Measurements from ENCODE around the gene UGT1A7.

The UGT1A7 gene

GRCh38 chr2:233658610-233659009 lies 23.1 kb upstream of the UGT1A7 start:
- TF ChIP-seq CTCF (IDR thresholded peaks at IDR 0.05) = no peak
- Histone ChIP-seq H3K4me1 (ENCODE audit: control insufficient read depth in 1 of 2, insufficient read depth in 1 of 2, low read depth in 1 of 2, low read length in 1 of 2) (no peaks in the 10 kb centered on the region), H3K27ac (no peak overlapping the region), H3K27me3 (no peaks in the 10 kb centered on the region), H3K36me3 (no peaks in the 10 kb centered on the region), H3K9me3 (no peaks in the 10 kb centered on the region), H3K4me3 (ENCODE audit: low read depth in 1 of 2, low read length in 1 of 2) (no peak overlapping the region)

- Histone ChIP-seq H3K27me3 (no peaks in the 10 kb centered on the region), H3K4me1 (ENCODE audit: control insufficient read depth in 1 of 2, insufficient read depth in 1 of 2, low read depth in 1 of 2, low read length in 1 of 2) (no peaks in the 10 kb centered on the region), H3K9me3 (no peaks in the 10 kb centered on the region), H3K27ac (no peak overlapping the region), H3K36me3 (no peaks in the 10 kb centered on the region), H3K4me3 (ENCODE audit: low read depth in 1 of 2, low read length in 1 of 2) (no peak overlapping the region)
- no peak for TF ChIP-seq CTCF (IDR thresholded peaks at IDR 0.05)
Measured at GRCh38 chr2:233663911-233664310, 17.8 kb upstream of the UGT1A7 start.

DNA sequence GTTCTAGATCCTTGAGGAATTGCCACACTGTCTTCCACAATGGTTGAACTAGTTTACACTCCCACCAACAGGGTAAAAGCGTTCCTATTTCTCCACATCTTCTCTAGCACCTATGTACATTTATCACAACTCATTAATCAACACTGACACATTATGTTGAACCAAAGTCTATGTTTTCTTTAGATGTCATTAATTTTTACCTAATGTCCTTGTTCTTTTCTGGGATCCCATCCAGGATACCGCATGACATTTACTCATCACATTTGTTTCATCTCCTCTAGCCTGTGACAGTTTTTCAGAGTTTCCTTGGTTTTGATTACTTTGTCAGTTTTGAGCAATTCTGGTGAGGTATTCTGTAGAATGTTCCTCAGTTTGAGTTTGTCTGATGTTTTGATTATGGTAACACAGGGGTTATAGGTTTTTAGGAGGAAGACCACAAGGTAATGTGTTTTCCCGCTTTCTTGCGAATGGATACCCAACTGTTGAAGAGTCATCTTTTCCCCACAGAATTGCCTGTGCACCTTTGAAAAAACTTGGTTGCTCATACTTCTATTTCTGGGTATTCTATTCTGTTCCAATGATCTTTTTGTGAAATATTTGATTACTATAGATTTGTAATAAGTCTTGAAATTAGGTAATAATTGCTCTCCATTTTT lies 13.0 kb upstream of the UGT1A7 start:
- no peak for TF ChIP-seq CTCF (IDR thresholded peaks at IDR 0.05)
- H3K27ac ChIP-seq = no peak overlapping the region
- H3K9me3 ChIP-seq = no peaks in the 10 kb centered on the region
- no peaks in the 10 kb centered on the region for H3K27me3 ChIP-seq
- no peak overlapping the region for H3K4me3 ChIP-seq (ENCODE audit: low read depth in 1 of 2, low read length in 1 of 2)
- no peaks in the 10 kb centered on the region for H3K4me1 ChIP-seq (ENCODE audit: control insufficient read depth in 1 of 2, insufficient read depth in 1 of 2, low read depth in 1 of 2, low read length in 1 of 2)
- H3K36me3 ChIP-seq = no peaks in the 10 kb centered on the region

GRCh38 chr2:233671290-233672161 lies 10.2 kb upstream of the UGT1A7 start, which contains the start of gene UGT1A9:
Gene UGT1A9 (plus strand): TSS chr2:233671898. CDS start chr2:233671935, 37 bp downstream.
- H3K9me3 ChIP-seq = no peaks in the 10 kb centered on the region
- no peak within 1 kb of the TSS for H3K4me3 ChIP-seq (ENCODE audit: low read depth in 1 of 2, low read length in 1 of 2)
- H3K4me1 ChIP-seq (ENCODE audit: control insufficient read depth in 1 of 2, insufficient read depth in 1 of 2, low read depth in 1 of 2, low read length in 1 of 2) = no peaks in the 10 kb centered on the region
- H3K36me3 ChIP-seq = no peaks in the 10 kb centered on the region
- no peaks in the 10 kb centered on the region for H3K27me3 ChIP-seq
- no peak for TF ChIP-seq CTCF (IDR thresholded peaks at IDR 0.05)
- H3K27ac ChIP-seq = no peak within 1 kb of the TSS

DNA sequence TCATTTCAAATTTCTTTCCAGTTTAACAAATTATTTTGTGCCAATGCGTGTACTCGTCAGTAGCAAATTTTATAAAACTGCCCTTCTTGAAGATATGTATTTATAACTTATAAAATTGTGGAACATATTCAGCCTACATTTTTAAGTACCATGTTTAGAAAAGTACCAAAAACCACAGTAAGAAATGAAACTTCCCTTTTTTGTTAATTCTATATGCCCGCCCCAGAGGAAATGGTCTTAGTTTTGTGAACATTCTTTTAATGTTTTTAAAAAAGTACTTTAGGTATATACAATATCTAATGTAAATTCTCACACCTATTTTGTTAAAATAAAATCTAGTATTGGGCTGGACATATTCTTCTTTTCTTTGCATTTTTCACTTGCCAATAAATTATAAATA lies 8.8 kb upstream of the UGT1A7 start:
- Histone ChIP-seq H3K36me3 (no peaks in the 10 kb centered on the region), H3K4me1 (ENCODE audit: control insufficient read depth in 1 of 2, insufficient read depth in 1 of 2, low read depth in 1 of 2, low read length in 1 of 2) (no peaks in the 10 kb centered on the region), H3K27me3 (no peaks in the 10 kb centered on the region), H3K4me3 (ENCODE audit: low read depth in 1 of 2, low read length in 1 of 2) (no peak overlapping the region), H3K9me3 (no peaks in the 10 kb centered on the region), H3K27ac (no peak overlapping the region)
- TF ChIP-seq CTCF (IDR thresholded peaks at IDR 0.05) = no peak
